H9 (cell line): ENCODE results near the gene CYP19A1. TPM values are rescaled to one million over a fixed set of nuclear protein-coding genes. Genes with fewer than 3 reads are reported as not detected.

Experiments used
- DNase-seq: peaks from one replicate; pipeline ENCODE4 v3.0.0-alpha.2; 2017
- H2AFZ ChIP-seq: one replicate; pipeline ENCODE4 v1.6.1; 2013; ENCODE audit warnings: mild to moderate bottlenecking, low read length, control low read depth, moderate library complexity
- H2AK5ac ChIP-seq: 2 replicates; pipeline ENCODE4 v1.6.1; 2013; ENCODE audit warnings: low read length, control low read depth, mixed read lengths; ENCODE audit not compliant: insufficient read length
- H2BK120ac ChIP-seq: one replicate; pipeline ENCODE4 v1.6.1; 2013; ENCODE audit warnings: low read depth, mild to moderate bottlenecking, low read length, control low read depth, inconsistent platforms; ENCODE audit not compliant: poor library complexity, severe bottlenecking
- H2BK12ac ChIP-seq: 2 replicates; pipeline ENCODE4 v1.6.1; 2013; ENCODE audit warnings: low read length, control low read depth, mixed read lengths, low read depth; ENCODE audit not compliant: insufficient read length
- H2BK15ac ChIP-seq: 2 replicates; pipeline ENCODE4 v1.6.1; 2013; ENCODE audit warnings: low read depth, low read length, control low read depth
- H2BK20ac ChIP-seq: one replicate; pipeline ENCODE4 v1.6.1; 2013; ENCODE audit warnings: low read depth, mild to moderate bottlenecking, low read length, control low read depth, inconsistent platforms; ENCODE audit not compliant: poor library complexity, severe bottlenecking
- H2BK5ac ChIP-seq: 2 replicates; pipeline ENCODE4 v1.6.1; 2013; ENCODE audit warnings: low read length, control low read depth, mixed read lengths; ENCODE audit not compliant: insufficient read length
- H3K14ac ChIP-seq: 2 replicates; pipeline ENCODE4 v1.6.1; 2013; ENCODE audit warnings: low read length, control low read depth; ENCODE audit not compliant: insufficient read depth
- H3K18ac ChIP-seq: 2 replicates; pipeline ENCODE4 v1.6.1; 2013; ENCODE audit warnings: low read depth, mild to moderate bottlenecking, mixed read lengths, low read length, control low read depth; ENCODE audit not compliant: insufficient read length
- H3K23ac ChIP-seq: 2 replicates; pipeline ENCODE4 v1.6.1; 2013; ENCODE audit warnings: low read length, control low read depth, mixed read lengths, low read depth; ENCODE audit not compliant: insufficient read length
- H3K23me2 ChIP-seq: 2 replicates; pipeline ENCODE4 v1.6.1; 2013; ENCODE audit warnings: low read depth, mild to moderate bottlenecking, mixed read lengths, low read length, control low read depth; ENCODE audit not compliant: insufficient read length, poor library complexity, severe bottlenecking
- H3K27ac ChIP-seq: 2 replicates; pipeline ENCODE4 v1.5.1; 2013; ENCODE audit warnings: low read length, control low read depth, mixed read lengths, low read depth; ENCODE audit not compliant: insufficient read length
- H3K27me3 ChIP-seq: 2 replicates; pipeline ENCODE4 v1.6.1; 2013; ENCODE audit warnings: low read length, control low read depth, inconsistent platforms; ENCODE audit not compliant: insufficient read depth
- H3K4ac ChIP-seq: 2 replicates; pipeline ENCODE4 v1.6.1; 2013; ENCODE audit warnings: low read depth, mild to moderate bottlenecking, control low read depth, inconsistent platforms, low read length, moderate library complexity
- H3K4me1 ChIP-seq: 2 replicates; pipeline ENCODE4 v1.6.1; 2013; ENCODE audit warnings: low read length, control low read depth, inconsistent platforms; ENCODE audit not compliant: insufficient read depth
- H3K4me2 ChIP-seq: 2 replicates; pipeline ENCODE4 v1.6.1; 2013; ENCODE audit warnings: low read length, control low read depth, mixed read lengths; ENCODE audit not compliant: insufficient read length, insufficient read depth
- H3K56ac ChIP-seq: 2 replicates; pipeline ENCODE4 v1.6.1; 2013; ENCODE audit warnings: low read depth, mild to moderate bottlenecking, mixed read lengths, low read length, control low read depth; ENCODE audit not compliant: insufficient read length
- H3K79me1 ChIP-seq: 2 replicates; pipeline ENCODE4 v1.6.1; 2013; ENCODE audit warnings: low read depth, mild to moderate bottlenecking, moderate library complexity, low read length, control low read depth, inconsistent platforms; ENCODE audit not compliant: insufficient read depth, poor library complexity, severe bottlenecking
- H3K79me2 ChIP-seq: 2 replicates; pipeline ENCODE4 v1.6.1; 2013; ENCODE audit warnings: low read length, control low read depth, inconsistent platforms; ENCODE audit not compliant: insufficient read depth
- H3K9ac ChIP-seq: 2 replicates; pipeline ENCODE4 v1.6.1; 2013; ENCODE audit warnings: low read length, control low read depth, mixed read lengths; ENCODE audit not compliant: insufficient read length; ENCODE audit errors: extremely low read depth
- H3K9me3 ChIP-seq: one replicate; pipeline ENCODE4 v1.6.1; 2013; ENCODE audit warnings: low read depth, low read length, inconsistent platforms; ENCODE audit not compliant: control insufficient read depth
- H3T11ph ChIP-seq: one replicate; pipeline ENCODE4 v1.6.1; 2013; ENCODE audit warnings: mild to moderate bottlenecking, low read length, control low read depth, inconsistent platforms
- H4K20me1 ChIP-seq: one replicate; pipeline ENCODE4 v1.6.1; 2013; ENCODE audit not compliant: control insufficient read depth, insufficient read length, insufficient read depth
- H4K5ac ChIP-seq: 2 replicates; pipeline ENCODE4 v1.6.1; 2013; ENCODE audit warnings: low read depth, mild to moderate bottlenecking, mixed read lengths, low read length, control low read depth; ENCODE audit not compliant: insufficient read length
- H4K8ac ChIP-seq: replicated peaks from 2 replicates; pipeline ENCODE4 v1.6.1; 2013; ENCODE audit warnings: low read length, control low read depth, mixed read lengths, low read depth; ENCODE audit not compliant: insufficient read length
- H4K91ac ChIP-seq: 2 replicates; pipeline ENCODE4 v1.6.1; 2013; ENCODE audit warnings: low read depth, mild to moderate bottlenecking, moderate library complexity, mixed read lengths, low read length, control low read depth; ENCODE audit not compliant: insufficient read length
- H3K27ac Mint-ChIP-seq, 3 experiments: 2 replicates in 2 of 3; 3 replicates in 1 of 3; pipeline ENCODE4 v1.8.0; 2020 to 2021; ENCODE audit warnings: mixed read lengths in 3 of 3, mild to moderate bottlenecking in 1 of 3, moderate library complexity in 1 of 3
- H3K27me3 Mint-ChIP-seq: 2 replicates; pipeline ENCODE4 v1.8.0; 2021; ENCODE audit warnings: low read depth, mild to moderate bottlenecking, moderate library complexity, mixed read lengths
- H3K36me3 Mint-ChIP-seq, 3 experiments: 2 replicates in 2 of 3; 3 replicates in 1 of 3; pipeline ENCODE4 v1.8.0; 2020 to 2021; ENCODE audit warnings: low read depth in 3 of 3, mixed read lengths in 3 of 3; ENCODE audit not compliant: insufficient read depth in 1 of 3
- H3K4me1 Mint-ChIP-seq, 2 experiments: 2 replicates each; pipeline ENCODE4 v1.8.0; 2020; ENCODE audit warnings: mixed read lengths in 2 of 2
- H3K4me3 Mint-ChIP-seq, 2 experiments: 2 replicates in 1 of 2; 3 replicates in 1 of 2; pipeline ENCODE4 v1.8.0; 2020 to 2021; ENCODE audit warnings: mild to moderate bottlenecking in 2 of 2, mixed read lengths in 2 of 2, moderate library complexity in 1 of 2
- H3K9me3 Mint-ChIP-seq, 2 experiments: 2 replicates in 1 of 2; 3 replicates in 1 of 2; pipeline ENCODE4 v1.8.0; 2020; ENCODE audit warnings: mild to moderate bottlenecking in 2 of 2, mixed read lengths in 2 of 2, moderate library complexity in 1 of 2
- CTCF ChIP-seq: fragments of 200-600 bp; sonication (generic); conservative IDR thresholded peaks from 3 replicates; pipeline ENCODE4 v1.8.0; 2021; ENCODE audit warnings: antibody characterized with exemption, mild to moderate bottlenecking
- WGBS: extraction: QIAGEN DNeasy Blood & Tissue Kit; methylation state at CpG from one replicate; pipeline ENCODE4 v1.1.7; 2013; ENCODE audit warnings: missing lambda C conversion rate, low lambda C conversion rate, mixed read lengths; ENCODE audit not compliant: insufficient read length; ENCODE audit errors: extremely low coverage; 5-methylcytosine and 5-hydroxymethylcytosine counted together
- total RNA-seq: library from RNA; stranded (reverse); gene quantifications from 2 replicates; pipeline ENCODE4 v1.2.1, GENCODE V29; 2021

Gene CYP19A1
- total RNA-seq, 1 experiment from 2014 or later, result not detected

DNA sequence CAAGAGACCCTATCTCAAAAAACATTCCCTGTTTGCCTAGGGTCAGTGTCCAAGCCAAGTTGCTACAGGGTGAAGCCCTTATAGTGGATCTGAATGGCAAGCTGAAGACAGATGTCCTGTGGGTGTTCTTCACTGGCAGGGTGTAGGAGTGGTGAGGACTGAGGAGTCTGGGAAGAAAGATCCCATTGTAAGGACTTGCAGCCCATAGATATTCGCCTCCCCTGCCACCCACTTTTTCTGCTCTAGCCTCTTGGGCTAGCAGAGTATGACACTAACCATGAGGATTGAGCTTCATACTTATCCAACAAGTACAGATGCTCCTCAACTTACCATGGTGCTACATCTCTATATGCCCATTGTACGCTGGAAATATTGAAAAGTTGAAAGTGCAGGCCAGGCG, 13.2 kb downstream of the CYP19A1 start:
- Histone ChIP-seq H3K23ac (no peak overlapping the region), H3K4ac (no peak overlapping the region), H3K23me2 (no peaks in the 10 kb centered on the region), H3K27ac (no peak overlapping the region), H4K5ac (no peak overlapping the region), H2BK120ac (no peak overlapping the region), H3K79me2 (no peaks in the 10 kb centered on the region), H4K91ac (no peak overlapping the region), H3T11ph (no peak overlapping the region), H3K4me2 (no peak overlapping the region), H3K27me3 (no peaks in the 10 kb centered on the region), H3K18ac (no peak overlapping the region), H2BK15ac (no peak overlapping the region), H3K56ac (no peak overlapping the region), H3K9me3 (no peaks in the 10 kb centered on the region), H3K79me1 (no peaks in the 10 kb centered on the region), H2AFZ (no peak overlapping the region), H3K4me1 (no peaks in the 10 kb centered on the region), H3K14ac (no peak overlapping the region), H4K8ac (no peak overlapping the region), H2AK5ac (no peak overlapping the region), H3K9ac (no peak overlapping the region), H4K20me1 (no peaks in the 10 kb centered on the region), H2BK20ac (no peak overlapping the region), H2BK12ac (no peak overlapping the region), H2BK5ac (no peak overlapping the region)
- no CpG with 5 or more reads among the region's 3 CpGs for WGBS
- Mint-ChIP-seq H3K27me3 (peaks cover 7% of the 10 kb centered on the region), H3K36me3 (no peaks in the 10 kb centered on the region), H3K4me1 (no peaks in the 10 kb centered on the region), H3K4me3 (no peak overlapping the region), H3K27ac (no peak overlapping the region), H3K9me3 (no peaks in the 10 kb centered on the region; a peak in 1 of 5 replicates)
- TF ChIP-seq CTCF, result no peak
- no peak for DNase-seq
